Measurements from ENCODE around the gene LBH.

LBH gene

GRCh38 chr2:30218814-30219213, 12.5 kb upstream of the LBH start:
- H3K36me3 ChIP-seq, result no peaks in the 10 kb centered on the region
- TF ChIP-seq CTCF (IDR thresholded peaks at IDR 0.05; ENCODE audit: low read depth, low read length), result no peak
- no peaks in the 10 kb centered on the region for H3K4me1 ChIP-seq
- H3K4me3 ChIP-seq (ENCODE audit: low read depth, low read length), result no peak overlapping the region
- no peak for DNase-seq
- no peaks in the 10 kb centered on the region for H3K9me3 ChIP-seq
- H3K27me3 ChIP-seq, result no peaks in the 10 kb centered on the region

GRCh38 chr2:30219886-30220875, 11.2 kb upstream of the LBH start:
- Histone ChIP-seq H3K36me3 (no peaks in the 10 kb centered on the region), H3K4me3 (ENCODE audit: low read depth, low read length) (no peak overlapping the region), H3K27me3 (no peaks in the 10 kb centered on the region), H3K9me3 (no peaks in the 10 kb centered on the region), H3K4me1 (no peaks in the 10 kb centered on the region)
- no peak for TF ChIP-seq CTCF (IDR thresholded peaks at IDR 0.05; ENCODE audit: low read depth, low read length)
- DNase-seq, result no peak

- H3K36me3 ChIP-seq, result no peaks in the 10 kb centered on the region
- H3K4me3 ChIP-seq (ENCODE audit: low read depth, low read length), result no peak overlapping the region
- no peaks in the 10 kb centered on the region for H3K27me3 ChIP-seq
- H3K4me1 ChIP-seq, result no peaks in the 10 kb centered on the region
- no peaks in the 10 kb centered on the region for H3K9me3 ChIP-seq
- TF ChIP-seq CTCF (IDR thresholded peaks at IDR 0.05; ENCODE audit: low read depth, low read length), result no peak
- DNase-seq, result no peak
These were observed 9.8 kb upstream of the LBH start for GRCh38 chr2:30221531-30221930.

- no peak for TF ChIP-seq CTCF (IDR thresholded peaks at IDR 0.05; ENCODE audit: low read depth, low read length)
- no peaks in the 10 kb centered on the region for H3K27me3 ChIP-seq
- H3K36me3 ChIP-seq, result no peaks in the 10 kb centered on the region
- no peaks in the 10 kb centered on the region for H3K4me1 ChIP-seq
- DNase-seq, result no peak
- H3K4me3 ChIP-seq (ENCODE audit: low read depth, low read length), result no peak overlapping the region
- no peaks in the 10 kb centered on the region for H3K9me3 ChIP-seq
These were observed 9.3 kb upstream of the LBH start for GRCh38 chr2:30222031-30222430.

DNA sequence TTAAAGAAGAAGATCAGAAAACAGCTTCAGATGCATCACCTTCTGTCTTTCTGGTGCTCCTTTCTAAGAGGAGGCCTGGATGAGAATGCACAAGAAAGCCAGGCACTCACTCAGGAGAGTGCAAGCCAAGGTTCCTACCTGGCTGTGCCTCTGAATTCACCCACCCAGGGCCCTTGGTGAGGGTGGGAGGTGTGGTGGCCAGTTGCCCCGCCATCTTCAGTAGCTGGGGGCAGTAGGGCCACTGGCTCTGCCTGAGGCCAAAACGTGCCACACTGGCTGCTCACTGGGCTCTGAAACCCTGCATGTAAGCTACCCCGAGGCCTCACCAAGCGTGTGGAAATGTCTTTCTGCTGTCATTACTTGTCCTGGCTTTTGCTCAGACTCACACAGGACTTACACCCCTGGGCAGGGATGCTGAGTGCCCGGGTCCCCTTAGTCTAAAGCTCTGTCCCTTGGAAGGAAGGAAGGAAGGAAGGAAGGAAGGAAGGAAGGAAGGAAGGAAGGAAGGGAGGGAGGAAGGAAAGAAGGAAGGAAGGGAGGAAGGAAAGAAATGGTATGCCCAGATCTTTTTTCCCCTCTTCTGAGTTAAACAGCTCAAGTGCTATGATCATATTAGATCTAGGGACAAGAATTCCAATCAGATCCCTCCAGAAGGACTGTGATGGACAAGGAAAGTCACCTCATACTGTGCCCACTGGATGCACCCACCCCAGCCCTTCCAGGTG, 8.5 kb upstream of the LBH start:
- Histone ChIP-seq H3K9me3 (no peaks in the 10 kb centered on the region), H3K4me1 (no peaks in the 10 kb centered on the region), H3K4me3 (ENCODE audit: low read depth, low read length) (no peak overlapping the region), H3K36me3 (no peaks in the 10 kb centered on the region), H3K27me3 (no peaks in the 10 kb centered on the region)
- TF ChIP-seq CTCF (IDR thresholded peaks at IDR 0.05; ENCODE audit: low read depth, low read length), result no peak
- DNase-seq, result no peak
